ENCODE results near the gene PPAN. TPM values are rescaled to one million over a fixed set of nuclear protein-coding genes. Genes with fewer than 3 reads are reported as not detected.

Gene PPAN
- total RNA-seq, 2 donors from 2014 or later: 14.6 to 39.0 TPM

DNA sequence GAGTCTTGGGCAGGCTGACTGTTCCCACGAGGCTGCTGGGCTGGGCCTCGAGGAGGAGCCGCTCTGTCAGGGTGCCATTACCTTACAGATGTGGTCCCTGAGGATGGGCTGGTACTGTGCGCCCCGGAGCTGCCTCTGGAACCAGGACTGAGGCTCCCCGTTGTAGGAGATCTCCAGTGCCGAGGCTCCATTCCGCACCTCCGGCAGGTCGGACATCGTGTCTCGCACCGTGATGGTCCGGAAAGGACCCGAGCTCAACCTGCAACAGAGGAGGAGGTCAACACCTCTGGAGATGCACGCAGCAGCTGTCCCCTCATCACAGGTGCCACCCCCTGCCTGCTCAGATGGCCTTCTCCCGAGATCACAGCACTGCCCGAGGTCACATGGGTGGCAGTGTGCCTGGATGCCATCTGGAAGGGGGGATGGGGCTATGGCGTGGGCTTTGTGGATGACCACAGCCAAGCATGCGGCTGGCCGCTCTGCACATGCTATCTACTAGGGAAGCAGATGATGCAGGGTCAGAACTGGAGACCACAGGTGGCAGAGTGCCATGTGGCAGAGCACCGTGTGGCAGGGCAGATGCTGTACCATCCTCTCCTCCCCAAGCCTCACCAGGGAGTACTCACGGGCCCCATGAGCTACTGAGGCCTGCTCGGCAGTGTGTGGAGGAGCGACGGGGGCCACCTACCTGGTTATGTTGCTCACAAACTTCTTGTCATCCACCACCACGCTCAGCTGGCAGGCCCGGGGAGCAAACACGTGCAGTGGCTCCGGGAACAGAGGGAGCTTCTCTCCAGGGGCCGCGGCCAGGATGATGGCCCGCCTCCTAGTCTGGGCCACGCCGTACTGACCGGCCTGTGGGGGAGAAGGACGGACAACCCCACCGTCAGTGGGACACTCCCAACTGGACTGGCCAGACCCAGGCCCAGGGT lies 31.9 kb downstream of the PPAN start:
- no peak overlapping the region for H3K4me3 ChIP-seq
- H3K36me3 ChIP-seq: peaks cover 47% of the 10 kb centered on the region
- ATAC-seq (ENCODE audit: insufficient number of reproducible peaks, low FRiP score, low read depth): no peak
- no peaks in the 10 kb centered on the region for H3K27me3 ChIP-seq (replicated peaks; ENCODE audit: insufficient read depth)
- DNase-seq (ENCODE audit: low spot score): no peak
- no peaks in the 10 kb centered on the region for H3K9me3 ChIP-seq
- TF ChIP-seq, protein P1, sequence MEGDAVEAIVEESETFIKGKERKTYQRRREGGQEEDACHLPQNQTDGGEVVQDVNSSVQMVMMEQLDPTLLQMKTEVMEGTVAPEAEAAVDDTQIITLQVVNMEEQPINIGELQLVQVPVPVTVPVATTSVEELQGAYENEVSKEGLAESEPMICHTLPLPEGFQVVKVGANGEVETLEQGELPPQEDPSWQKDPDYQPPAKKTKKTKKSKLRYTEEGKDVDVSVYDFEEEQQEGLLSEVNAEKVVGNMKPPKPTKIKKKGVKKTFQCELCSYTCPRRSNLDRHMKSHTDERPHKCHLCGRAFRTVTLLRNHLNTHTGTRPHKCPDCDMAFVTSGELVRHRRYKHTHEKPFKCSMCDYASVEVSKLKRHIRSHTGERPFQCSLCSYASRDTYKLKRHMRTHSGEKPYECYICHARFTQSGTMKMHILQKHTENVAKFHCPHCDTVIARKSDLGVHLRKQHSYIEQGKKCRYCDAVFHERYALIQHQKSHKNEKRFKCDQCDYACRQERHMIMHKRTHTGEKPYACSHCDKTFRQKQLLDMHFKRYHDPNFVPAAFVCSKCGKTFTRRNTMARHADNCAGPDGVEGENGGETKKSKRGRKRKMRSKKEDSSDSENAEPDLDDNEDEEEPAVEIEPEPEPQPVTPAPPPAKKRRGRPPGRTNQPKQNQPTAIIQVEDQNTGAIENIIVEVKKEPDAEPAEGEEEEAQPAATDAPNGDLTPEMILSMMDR (IDR thresholded peaks at IDR 0.05): no peak
- no peak overlapping the region for H3K27ac ChIP-seq
- no peaks in the 10 kb centered on the region for H3K4me1 ChIP-seq (ENCODE audit: control insufficient read depth in 1 of 2, low read depth in 2 of 2)

DNA sequence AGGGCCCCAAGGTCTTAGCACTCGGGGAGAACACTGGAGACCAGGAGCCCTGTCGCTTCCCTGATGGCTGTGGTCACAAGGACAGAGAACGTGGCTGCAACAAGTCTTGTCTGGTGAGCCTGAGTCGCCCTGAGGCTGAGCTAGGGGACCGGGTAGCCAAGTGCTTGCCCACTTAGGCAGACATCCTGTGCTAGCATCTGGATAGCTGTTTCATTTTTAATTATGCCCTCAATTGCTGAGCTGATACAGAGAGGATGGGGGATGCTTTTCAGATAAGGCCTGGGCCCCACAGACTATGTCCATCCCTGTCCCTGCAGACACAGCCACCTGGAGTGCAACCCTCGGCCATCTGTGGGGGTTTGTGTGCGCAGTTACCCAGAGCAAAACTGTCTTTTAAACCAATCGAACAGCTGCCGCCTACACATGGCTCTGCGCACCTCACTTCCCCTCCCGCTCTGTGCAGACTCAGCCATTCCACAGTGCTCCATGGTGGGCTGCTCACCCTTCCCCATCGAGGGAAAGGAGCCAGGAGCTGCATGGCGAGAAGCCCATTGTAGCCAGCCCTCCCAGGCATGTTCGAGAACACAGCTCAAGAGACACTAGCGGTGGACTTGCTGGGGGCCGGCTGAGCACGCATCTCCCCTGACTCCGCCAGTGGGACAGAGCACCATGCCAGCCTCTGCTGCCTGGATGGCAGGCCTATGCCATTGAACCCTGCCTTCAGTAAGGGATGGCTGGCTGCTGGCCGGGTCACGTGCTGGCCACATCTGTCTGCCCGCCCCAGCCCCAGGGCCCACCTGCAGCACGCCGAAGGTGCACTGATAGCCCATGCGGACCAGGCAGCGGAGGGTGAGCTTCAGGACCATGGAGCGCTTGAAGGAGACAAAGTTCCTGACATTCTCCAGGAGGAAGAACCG lies 33.0 kb downstream of the PPAN start:
- no peaks in the 10 kb centered on the region for H3K9me3 ChIP-seq
- TF ChIP-seq, protein P1 (IDR thresholded peaks at IDR 0.05): no peak
- H3K4me1 ChIP-seq (ENCODE audit: control insufficient read depth in 1 of 2, low read depth in 2 of 2): no peaks in the 10 kb centered on the region
- H3K27me3 ChIP-seq (replicated peaks; ENCODE audit: insufficient read depth): no peaks in the 10 kb centered on the region
- H3K36me3 ChIP-seq: peaks cover 56% of the 10 kb centered on the region
- no peak overlapping the region for H3K4me3 ChIP-seq
- ATAC-seq (ENCODE audit: insufficient number of reproducible peaks, low FRiP score, low read depth): no peak
- no peak for DNase-seq (ENCODE audit: low spot score)
- no peak overlapping the region for H3K27ac ChIP-seq

DNA sequence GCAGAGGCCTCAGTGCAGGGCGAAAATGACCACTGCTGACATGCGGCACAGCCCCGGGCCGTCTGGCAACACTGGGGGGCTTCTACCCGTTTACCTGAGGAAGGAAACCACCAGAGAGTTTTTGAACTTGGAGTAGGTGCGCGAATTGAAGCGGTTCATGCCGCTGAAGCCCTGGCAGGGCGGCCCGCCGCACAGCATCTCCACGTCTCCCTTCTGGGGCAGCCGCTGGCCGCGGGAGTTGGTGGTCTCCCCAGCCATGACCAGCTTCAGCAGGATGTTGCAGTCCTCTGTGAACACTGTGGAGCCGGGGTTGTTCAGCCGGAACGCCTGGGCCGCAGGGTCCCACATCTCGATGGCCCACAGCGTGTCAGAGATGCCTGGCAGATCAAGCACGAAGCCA lies 33.8 kb downstream of the PPAN start:
- no peak overlapping the region for H3K27ac ChIP-seq
- H3K27me3 ChIP-seq (replicated peaks; ENCODE audit: insufficient read depth): no peaks in the 10 kb centered on the region
- no peak overlapping the region for H3K4me3 ChIP-seq
- DNase-seq (ENCODE audit: low spot score) (no peak), ATAC-seq (ENCODE audit: insufficient number of reproducible peaks, low FRiP score, low read depth) (no peak)
- H3K4me1 ChIP-seq (ENCODE audit: control insufficient read depth in 1 of 2, low read depth in 2 of 2): no peaks in the 10 kb centered on the region
- TF ChIP-seq, protein P1 (IDR thresholded peaks at IDR 0.05): no peak
- peaks cover 63% of the 10 kb centered on the region for H3K36me3 ChIP-seq
- no peaks in the 10 kb centered on the region for H3K9me3 ChIP-seq

DNA sequence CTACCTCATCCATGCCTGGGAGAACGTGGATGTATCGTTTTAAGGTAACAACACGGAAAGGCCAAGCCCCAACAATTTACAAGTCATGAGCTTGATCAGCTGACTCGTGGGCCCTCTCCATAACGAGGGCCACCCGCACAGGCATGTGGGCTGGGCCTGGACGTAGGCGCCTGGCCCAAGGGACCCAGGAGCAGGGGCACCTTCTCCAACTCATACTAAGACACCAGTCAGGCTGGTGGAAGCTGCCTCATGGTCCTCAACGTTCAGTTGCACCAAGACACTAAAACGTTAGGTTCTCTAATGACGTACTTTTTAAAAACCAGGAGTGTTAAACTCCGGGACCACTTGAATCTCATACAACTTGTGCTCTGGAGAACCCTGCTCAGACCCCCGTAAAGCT lies 35.3 kb downstream of the PPAN start:
- no peak overlapping the region for H3K4me3 ChIP-seq
- ATAC-seq (ENCODE audit: insufficient number of reproducible peaks, low FRiP score, low read depth) (no peak), DNase-seq (ENCODE audit: low spot score) (no peak)
- H3K27me3 ChIP-seq (replicated peaks; ENCODE audit: insufficient read depth): no peaks in the 10 kb centered on the region
- no peaks in the 10 kb centered on the region for H3K4me1 ChIP-seq (ENCODE audit: control insufficient read depth in 1 of 2, low read depth in 2 of 2)
- no peaks in the 10 kb centered on the region for H3K9me3 ChIP-seq
- TF ChIP-seq, protein P1 (IDR thresholded peaks at IDR 0.05): no peak
- peaks cover 75% of the 10 kb centered on the region for H3K36me3 ChIP-seq
- H3K27ac ChIP-seq: no peak overlapping the region

DNA sequence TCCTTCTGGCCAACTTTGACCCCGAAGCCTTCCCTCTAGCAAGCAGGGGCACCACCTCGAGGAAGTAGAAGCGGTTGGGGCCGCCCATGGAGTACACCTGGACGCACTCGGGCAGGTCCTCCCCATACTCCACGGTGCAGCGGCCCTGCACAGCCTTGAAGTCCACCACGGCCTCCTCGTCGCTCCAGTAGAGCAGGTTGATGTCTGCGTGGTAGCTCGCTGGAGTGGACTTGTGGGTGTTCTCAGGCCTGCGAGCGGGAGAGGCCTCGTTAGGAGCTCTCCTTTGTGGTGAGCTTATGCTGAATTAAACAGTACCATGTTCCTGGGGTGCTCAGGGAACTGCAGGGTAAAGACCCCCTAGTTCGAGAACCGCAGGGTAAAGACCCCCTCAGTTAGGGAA lies 35.8 kb downstream of the PPAN start:
- Histone ChIP-seq H3K4me1 (ENCODE audit: control insufficient read depth in 1 of 2, low read depth in 2 of 2) (no peaks in the 10 kb centered on the region), H3K36me3 (peaks cover 75% of the 10 kb centered on the region), H3K9me3 (no peaks in the 10 kb centered on the region), H3K27me3 (replicated peaks; ENCODE audit: insufficient read depth) (no peaks in the 10 kb centered on the region), H3K4me3 (no peak overlapping the region), H3K27ac (no peak overlapping the region)
- no peak for DNase-seq (ENCODE audit: low spot score)
- no peak for ATAC-seq (ENCODE audit: insufficient number of reproducible peaks, low FRiP score, low read depth)
- TF ChIP-seq, protein P1 (IDR thresholded peaks at IDR 0.05): no peak

All from thoracic aorta (tissue), 2 donors.